Neural cell (in vitro differentiated cells): ENCODE results near the gene SLC16A1. TPM values are rescaled to one million over a fixed set of nuclear protein-coding genes. Genes with fewer than 3 reads are reported as not detected.

Experiments used
- H2AFZ ChIP-seq: fragments of 200-600, 300-800 bp; sonication (generic), shearing (Covaris generic); 2 replicates; pipeline ENCODE4 v1.6.0; 2014; ENCODE audit warnings: low read depth, mild to moderate bottlenecking, antibody characterized with exemption, low read length, moderate library complexity
- H3F3A ChIP-seq: fragments of 200-600 bp; shearing (Covaris generic); 2 replicates; pipeline ENCODE4 v1.6.1; 2016; ENCODE audit warnings: mild to moderate bottlenecking, moderate library complexity, mixed read lengths, antibody characterized with exemption, low read length; ENCODE audit not compliant: insufficient read depth, poor library complexity, severe bottlenecking
- H3K27ac ChIP-seq: fragments of 200-600, 300-800 bp; sonication (generic), shearing (Covaris generic); 2 replicates; pipeline ENCODE4 v1.5.1; 2014; ENCODE audit warnings: mild to moderate bottlenecking, low read length, moderate library complexity
- H3K27me3 ChIP-seq: fragments of 300-800, 200-600 bp; sonication (generic), shearing (Covaris generic); 2 replicates; pipeline ENCODE4 v1.6.0; 2014; ENCODE audit warnings: mild to moderate bottlenecking, low read depth, low read length, moderate library complexity; ENCODE audit not compliant: insufficient read depth
- H3K36me3 ChIP-seq: fragments of 300-800, 200-600 bp; sonication (generic), shearing (Covaris generic); 2 replicates; pipeline ENCODE4 v1.5.1; 2014; ENCODE audit warnings: mild to moderate bottlenecking, antibody characterized with exemption, low read length, moderate library complexity; ENCODE audit not compliant: insufficient read depth
- H3K4me2 ChIP-seq: fragments of 300-800, 200-600 bp; sonication (generic), shearing (Covaris generic); 2 replicates; pipeline ENCODE4 v1.6.0; 2014; ENCODE audit warnings: mild to moderate bottlenecking, low read length
- H3K4me3 ChIP-seq: fragments of 300-800, 200-600 bp; sonication (generic), shearing (Covaris generic); 2 replicates; pipeline ENCODE4 v1.5.1; 2014; ENCODE audit warnings: mild to moderate bottlenecking, low read length, moderate library complexity
- H3K79me2 ChIP-seq: fragments of 200-600 bp; shearing (Covaris generic); replicated peaks from 2 replicates; pipeline ENCODE4 v1.6.0; 2014; ENCODE audit warnings: mild to moderate bottlenecking, low read length, moderate library complexity; ENCODE audit not compliant: insufficient read depth
- H3K9ac ChIP-seq: fragments of 300-800, 200-600 bp; sonication (generic), shearing (Covaris generic); 2 replicates; pipeline ENCODE4 v1.6.1; 2016; ENCODE audit warnings: mild to moderate bottlenecking, low read length, mixed read lengths
- H3K9me2 ChIP-seq: fragments of 200-600 bp; shearing (Covaris generic); 2 replicates; pipeline ENCODE4 v1.6.1; 2016; ENCODE audit warnings: mild to moderate bottlenecking, low read length, mixed read lengths; ENCODE audit not compliant: insufficient read depth
- H3K9me3 ChIP-seq: fragments of 200-600, 300-800 bp; sonication (generic), shearing (Covaris generic); 2 replicates; pipeline ENCODE4 v1.6.1; 2016; ENCODE audit warnings: mild to moderate bottlenecking, mixed run types, low read length, moderate library complexity, mixed read lengths
- H4K20me1 ChIP-seq: fragments of 200-600 bp; shearing (Covaris generic); 2 replicates; pipeline ENCODE4 v1.6.1; 2016; ENCODE audit warnings: mild to moderate bottlenecking, mixed run types; ENCODE audit not compliant: insufficient read depth
- CTCF ChIP-seq: fragments of 450-650 bp; IDR thresholded peaks from 2 replicates; pipeline ENCODE4 v1.5.1; 2014; ENCODE audit warnings: antibody characterized with exemption, mild to moderate bottlenecking, moderate library complexity; ENCODE audit not compliant: poor library complexity, severe bottlenecking
- EP300 ChIP-seq: fragments of 450-650 bp; conservative IDR thresholded peaks from 2 replicates; pipeline ENCODE4 v1.6.1; 2014; ENCODE audit warnings: antibody characterized with exemption, mild to moderate bottlenecking, moderate library complexity; ENCODE audit not compliant: poor library complexity, severe bottlenecking
- EZH2 ChIP-seq: fragments of 200-600, 300-800 bp; shearing (Covaris generic), sonication (generic); IDR thresholded peaks from 2 replicates; pipeline ENCODE4 v1.6.1; 2014; ENCODE audit warnings: antibody characterized with exemption, low read length, borderline replicate concordance, mild to moderate bottlenecking; ENCODE audit not compliant: insufficient read depth, poor library complexity, severe bottlenecking
- MXI1 ChIP-seq: fragments of 450-650 bp; conservative IDR thresholded peaks from 2 replicates; pipeline ENCODE4 v1.6.1; 2014; ENCODE audit warnings: antibody characterized with exemption, mild to moderate bottlenecking; ENCODE audit not compliant: poor library complexity, severe bottlenecking
- POLR2AphosphoS5 ChIP-seq: IDR thresholded peaks from 2 replicates; pipeline ENCODE4 v1.6.1; 2012
- RAD21 ChIP-seq: fragments of 450-650 bp; conservative IDR thresholded peaks from 2 replicates; pipeline ENCODE4 v1.6.1; 2014; ENCODE audit warnings: antibody characterized with exemption, mild to moderate bottlenecking, moderate library complexity
- REST ChIP-seq: IDR thresholded peaks from 2 replicates; pipeline ENCODE4 v1.6.1; 2012; ENCODE audit warnings: borderline replicate concordance
- SMC3 ChIP-seq: fragments of 450-650 bp; conservative IDR thresholded peaks from 2 replicates; pipeline ENCODE4 v1.6.1; 2014; ENCODE audit warnings: antibody characterized with exemption, mild to moderate bottlenecking, moderate library complexity; ENCODE audit not compliant: poor library complexity
- TAF1 ChIP-seq: IDR thresholded peaks from 2 replicates; pipeline ENCODE4 v1.6.1; 2012; ENCODE audit warnings: low read depth
- polyA plus RNA-seq: library from polyadenylated mRNA; depleted of rRNA; stranded (reverse); fragments of >200 nt; gene quantifications from 2 replicates; pipeline ENCODE4 v1.2.3, GENCODE V29; 2014

Gene SLC16A1
- polyA plus RNA-seq, 1 donor from 2014 or later = 18.6 TPM

- no peaks in the 10 kb centered on the region for H3K36me3 ChIP-seq
- H3K4me3 ChIP-seq = no peak overlapping the region
- H3K9me2 ChIP-seq = no peaks in the 10 kb centered on the region
- H4K20me1 ChIP-seq = no peaks in the 10 kb centered on the region
- H3K9ac ChIP-seq = no peak overlapping the region
- H3K4me2 ChIP-seq = no peak overlapping the region
- H2AFZ ChIP-seq = no peak overlapping the region
- no peaks in the 10 kb centered on the region for H3K27me3 ChIP-seq
- peaks cover 49% of the 10 kb centered on the region for H3K79me2 ChIP-seq
- H3F3A ChIP-seq = no peaks in the 10 kb centered on the region
- TF ChIP-seq EP300 (no peak), CTCF (no peak), TAF1 (no peak), EZH2 (no peak), RAD21 (no peak), MXI1 (no peak), SMC3 (no peak)
- H3K27ac ChIP-seq = no peak overlapping the region
- no peaks in the 10 kb centered on the region for H3K9me3 ChIP-seq
Measured at GRCh38 chr1:112946683-112947082, 9.3 kb downstream of the SLC16A1 start.

GRCh38 chr1:112939810-112940209, 16.2 kb downstream of the SLC16A1 start:
- H3K4me3 ChIP-seq = no peak overlapping the region
- no peak overlapping the region for H3K27ac ChIP-seq
- no peaks in the 10 kb centered on the region for H3K9me2 ChIP-seq
- TF ChIP-seq EP300 = no peak
- no peak for TF ChIP-seq RAD21
- TF ChIP-seq REST = no peak
- no peak for TF ChIP-seq TAF1
- TF ChIP-seq CTCF = no peak
- TF ChIP-seq POLR2AphosphoS5 = no peak
- TF ChIP-seq SMC3 = no peak
- no peaks in the 10 kb centered on the region for H3F3A ChIP-seq
- H3K79me2 ChIP-seq = peaks cover 37% of the 10 kb centered on the region
- H3K27me3 ChIP-seq = no peaks in the 10 kb centered on the region
- no peak overlapping the region for H3K9ac ChIP-seq
- H3K9me3 ChIP-seq = no peaks in the 10 kb centered on the region
- H3K36me3 ChIP-seq = no peaks in the 10 kb centered on the region
- H2AFZ ChIP-seq = no peak overlapping the region
- H4K20me1 ChIP-seq = no peaks in the 10 kb centered on the region
- no peak overlapping the region for H3K4me2 ChIP-seq
